ENCODE data around the gene PRDM8. TPM values are rescaled to one million over a fixed set of nuclear protein-coding genes. Genes with fewer than 3 reads are reported as not detected.
"Not testable (repeated sequence)": the region's sequence is repeated elsewhere in the genome, so short reads cannot be mapped to it uniquely, and the experiment has no call there.

The PRDM8 gene
- total and polyA plus RNA-seq, 4 donors: 0.46 to 5.0 (median 2.1) TPM

- Histone ChIP-seq H3K27ac (ENCODE audit: low read depth in 1 of 2, low read length in 1 of 2) (no peak overlapping the region), H3K4me1 (ENCODE audit: control insufficient read depth in 5 of 5, insufficient read depth in 5 of 5, low read length in 5 of 5) (no peaks in the 10 kb centered on the region), H3K9me3 (ENCODE audit: control insufficient read depth in 4 of 4, insufficient read depth in 3 of 4, low read length in 3 of 4) (peaks cover 0 to 2% (median under 1%) of the 10 kb centered on the region in 4 donors), H3K4me3 (no peak overlapping the region), H3K27me3 (ENCODE audit: control insufficient read depth in 3 of 3, insufficient read depth in 3 of 3, low read length in 2 of 3) (peaks cover 0 to 2% (median 0%) of the 10 kb centered on the region in 3 donors), H3K36me3 (ENCODE audit: control insufficient read depth in 4 of 4, insufficient read depth in 4 of 4, low read length in 4 of 4) (no peaks in the 10 kb centered on the region), H3K9ac (ENCODE audit: insufficient read depth in 1 of 2, low read length in 2 of 2) (no peak overlapping the region)
- TF ChIP-seq, protein P1, sequence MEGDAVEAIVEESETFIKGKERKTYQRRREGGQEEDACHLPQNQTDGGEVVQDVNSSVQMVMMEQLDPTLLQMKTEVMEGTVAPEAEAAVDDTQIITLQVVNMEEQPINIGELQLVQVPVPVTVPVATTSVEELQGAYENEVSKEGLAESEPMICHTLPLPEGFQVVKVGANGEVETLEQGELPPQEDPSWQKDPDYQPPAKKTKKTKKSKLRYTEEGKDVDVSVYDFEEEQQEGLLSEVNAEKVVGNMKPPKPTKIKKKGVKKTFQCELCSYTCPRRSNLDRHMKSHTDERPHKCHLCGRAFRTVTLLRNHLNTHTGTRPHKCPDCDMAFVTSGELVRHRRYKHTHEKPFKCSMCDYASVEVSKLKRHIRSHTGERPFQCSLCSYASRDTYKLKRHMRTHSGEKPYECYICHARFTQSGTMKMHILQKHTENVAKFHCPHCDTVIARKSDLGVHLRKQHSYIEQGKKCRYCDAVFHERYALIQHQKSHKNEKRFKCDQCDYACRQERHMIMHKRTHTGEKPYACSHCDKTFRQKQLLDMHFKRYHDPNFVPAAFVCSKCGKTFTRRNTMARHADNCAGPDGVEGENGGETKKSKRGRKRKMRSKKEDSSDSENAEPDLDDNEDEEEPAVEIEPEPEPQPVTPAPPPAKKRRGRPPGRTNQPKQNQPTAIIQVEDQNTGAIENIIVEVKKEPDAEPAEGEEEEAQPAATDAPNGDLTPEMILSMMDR (IDR thresholded peaks at IDR 0.05; ENCODE audit: control extremely low read depth, extremely low read depth): no peak
- WGBS, 2 donors: 87 to 89% methylated on average over 2 of the region's 2 CpGs
- ATAC-seq (ENCODE audit: insufficient read depth, low FRiP score) (no peak), DNase-seq (no peak)
These were observed 23.5 kb upstream of the PRDM8 start for GRCh38 chr4:80173841-80174240.

GRCh38 chr4:80177793-80178192 is 19.5 kb upstream of the PRDM8 start:
- not testable (repeated sequence) for H3K27ac ChIP-seq (ENCODE audit: low read depth in 1 of 2, low read length in 1 of 2); H3K9me3 ChIP-seq (ENCODE audit: control insufficient read depth in 4 of 4, insufficient read depth in 3 of 4, low read length in 3 of 4); H3K36me3 ChIP-seq (ENCODE audit: control insufficient read depth in 4 of 4, insufficient read depth in 4 of 4, low read length in 4 of 4); ATAC-seq (ENCODE audit: insufficient read depth, low FRiP score); DNase-seq; H3K4me3 ChIP-seq; H3K9ac ChIP-seq (ENCODE audit: insufficient read depth in 1 of 2, low read length in 2 of 2); H3K4me1 ChIP-seq (ENCODE audit: control insufficient read depth in 5 of 5, insufficient read depth in 5 of 5, low read length in 5 of 5)
- peaks cover 0 to 14% (median 0%) of the 10 kb centered on the region in 3 donors for H3K27me3 ChIP-seq (ENCODE audit: control insufficient read depth in 3 of 3, insufficient read depth in 3 of 3, low read length in 2 of 3)

- Histone ChIP-seq H3K4me1 (ENCODE audit: control insufficient read depth in 5 of 5, insufficient read depth in 5 of 5, low read length in 5 of 5) (peaks cover 0 to 5% (median 0%) of the 10 kb centered on the region in 5 donors), H3K27ac (ENCODE audit: low read depth in 1 of 2, low read length in 1 of 2) (no peak overlapping the region), H3K4me3 (no peak overlapping the region), H3K9ac (ENCODE audit: insufficient read depth in 1 of 2, low read length in 2 of 2) (no peak overlapping the region), H3K27me3 (ENCODE audit: control insufficient read depth in 3 of 3, insufficient read depth in 3 of 3, low read length in 2 of 3) (peaks cover 0 to 22% (median 0%) of the 10 kb centered on the region in 3 donors), H3K9me3 (ENCODE audit: control insufficient read depth in 4 of 4, insufficient read depth in 3 of 4, low read length in 3 of 4) (peaks cover 0 to 6% (median 3%) of the 10 kb centered on the region in 4 donors), H3K36me3 (ENCODE audit: control insufficient read depth in 4 of 4, insufficient read depth in 4 of 4, low read length in 4 of 4) (no peaks in the 10 kb centered on the region)
- WGBS, 2 donors: 96 to 99% methylated on average over 4 of the region's 4 CpGs
- DNase-seq (no peak), ATAC-seq (ENCODE audit: insufficient read depth, low FRiP score) (no peak)
- TF ChIP-seq, protein P1 (IDR thresholded peaks at IDR 0.05; ENCODE audit: control extremely low read depth, extremely low read depth): no peak
These were observed 18.3 kb upstream of the PRDM8 start for GRCh38 chr4:80178964-80179363.

DNA sequence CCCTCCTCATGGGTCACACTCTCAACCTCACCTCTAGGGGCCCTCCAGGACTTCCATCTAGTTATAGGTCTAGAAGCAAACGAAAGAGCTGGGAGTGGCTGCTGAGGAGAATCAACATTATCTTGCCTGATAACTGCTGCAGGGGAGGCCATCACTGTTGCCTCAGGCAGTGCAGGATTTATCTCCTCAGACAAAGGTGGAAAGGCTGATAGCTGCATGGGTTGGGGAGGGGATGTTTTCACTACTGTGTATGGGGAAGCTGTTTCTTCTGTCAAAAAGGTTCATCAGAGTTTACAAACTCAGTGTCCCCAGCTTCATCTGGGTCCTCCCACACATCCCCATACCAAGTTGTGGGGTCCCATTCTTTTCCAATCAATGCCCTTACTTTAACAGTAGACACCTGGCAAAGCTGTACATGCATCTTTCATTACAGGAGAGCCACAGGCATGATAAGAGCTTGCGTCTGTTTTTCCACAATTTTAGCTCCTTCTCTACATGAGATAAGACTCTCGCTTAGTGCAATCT is 17.6 kb upstream of the PRDM8 start:
- 87 to 97% methylated on average over 3 of the region's 3 CpGs for WGBS, 2 donors
- TF ChIP-seq, protein P1 (IDR thresholded peaks at IDR 0.05; ENCODE audit: control extremely low read depth, extremely low read depth): no peak
- Histone ChIP-seq H3K27ac (ENCODE audit: low read depth in 1 of 2, low read length in 1 of 2) (no peak overlapping the region), H3K4me1 (ENCODE audit: control insufficient read depth in 5 of 5, insufficient read depth in 5 of 5, low read length in 5 of 5) (peaks cover 0 to 9% (median 0%) of the 10 kb centered on the region in 5 donors), H3K36me3 (ENCODE audit: control insufficient read depth in 4 of 4, insufficient read depth in 4 of 4, low read length in 4 of 4) (no peaks in the 10 kb centered on the region), H3K9ac (ENCODE audit: insufficient read depth in 1 of 2, low read length in 2 of 2) (no peak overlapping the region), H3K9me3 (ENCODE audit: control insufficient read depth in 4 of 4, insufficient read depth in 3 of 4, low read length in 3 of 4) (peaks cover 0 to 6% (median 3%) of the 10 kb centered on the region in 4 donors), H3K4me3 (no peak overlapping the region), H3K27me3 (ENCODE audit: control insufficient read depth in 3 of 3, insufficient read depth in 3 of 3, low read length in 2 of 3) (peaks cover 0 to 27% (median 0%) of the 10 kb centered on the region in 3 donors)
- no peak for ATAC-seq (ENCODE audit: insufficient read depth, low FRiP score)
- DNase-seq: no peak
